ENCODE measurements around the gene CASP2.

DNA sequence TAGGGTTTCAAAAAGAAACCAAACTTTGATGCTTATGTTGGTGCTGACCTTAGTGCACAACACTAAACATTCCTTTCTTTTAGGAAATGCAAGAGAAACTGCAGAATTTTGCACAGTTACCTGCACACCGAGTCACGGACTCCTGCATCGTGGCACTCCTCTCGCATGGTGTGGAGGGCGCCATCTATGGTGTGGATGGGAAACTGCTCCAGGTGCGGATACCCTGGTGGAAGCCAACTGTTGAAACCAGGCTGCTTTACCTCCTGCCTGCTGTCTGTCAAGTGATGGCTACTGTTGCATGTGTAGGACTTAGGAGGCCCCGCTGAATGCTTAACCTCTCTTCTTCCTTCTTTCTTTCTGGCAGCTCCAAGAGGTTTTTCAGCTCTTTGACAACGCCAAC, 11.7 kb downstream of the CASP2 start:
- no peak for TF ChIP-seq POLR2A (IDR thresholded peaks at IDR 0.05)
- TF ChIP-seq, protein P1, sequence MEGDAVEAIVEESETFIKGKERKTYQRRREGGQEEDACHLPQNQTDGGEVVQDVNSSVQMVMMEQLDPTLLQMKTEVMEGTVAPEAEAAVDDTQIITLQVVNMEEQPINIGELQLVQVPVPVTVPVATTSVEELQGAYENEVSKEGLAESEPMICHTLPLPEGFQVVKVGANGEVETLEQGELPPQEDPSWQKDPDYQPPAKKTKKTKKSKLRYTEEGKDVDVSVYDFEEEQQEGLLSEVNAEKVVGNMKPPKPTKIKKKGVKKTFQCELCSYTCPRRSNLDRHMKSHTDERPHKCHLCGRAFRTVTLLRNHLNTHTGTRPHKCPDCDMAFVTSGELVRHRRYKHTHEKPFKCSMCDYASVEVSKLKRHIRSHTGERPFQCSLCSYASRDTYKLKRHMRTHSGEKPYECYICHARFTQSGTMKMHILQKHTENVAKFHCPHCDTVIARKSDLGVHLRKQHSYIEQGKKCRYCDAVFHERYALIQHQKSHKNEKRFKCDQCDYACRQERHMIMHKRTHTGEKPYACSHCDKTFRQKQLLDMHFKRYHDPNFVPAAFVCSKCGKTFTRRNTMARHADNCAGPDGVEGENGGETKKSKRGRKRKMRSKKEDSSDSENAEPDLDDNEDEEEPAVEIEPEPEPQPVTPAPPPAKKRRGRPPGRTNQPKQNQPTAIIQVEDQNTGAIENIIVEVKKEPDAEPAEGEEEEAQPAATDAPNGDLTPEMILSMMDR (IDR thresholded peaks at IDR 0.05): peak; percentile 13 to 70 (median 60)

Measured in Peyer's patch (tissue), 4 donors.